Left lung (tissue), 10 donors: ENCODE measurements around the gene CCDC91. TPM values are rescaled to one million over a fixed set of nuclear protein-coding genes. Genes with fewer than 3 reads are reported as not detected.

ENCODE experiments used
- ATAC-seq: fragments of 200-7000 bp; cut with Tn5 transposase; one replicate; pipeline ENCODE4 v1.9.1; 2020; ENCODE audit warnings: moderate library complexity
- DNase-seq, 4 donors: peaks; one replicate each; pipeline ENCODE4 v3.0.0-alpha.2; 2013 to 2020
- H3K27ac ChIP-seq, 2 donors: fragments of 200-600 bp; sonication (generic) in 1 of 2; one replicate each; pipeline versions ENCODE4 v1.5.0 to v1.8.0; 2020 to 2021
- H3K27me3 ChIP-seq, 2 donors: fragments of 200-600 bp; sonication (generic) in 1 of 2; one replicate each; pipeline versions ENCODE4 v1.5.0 to v1.8.0; 2020 to 2021
- H3K36me3 ChIP-seq, 2 donors: fragments of 200-600 bp; sonication (generic) in 1 of 2; one replicate each; pipeline versions ENCODE4 v1.5.0 to v1.8.0; 2020 to 2021
- H3K4me1 ChIP-seq, 2 donors: fragments of 200-600 bp; one replicate each; pipeline ENCODE4 v1.8.0; 2021
- H3K4me3 ChIP-seq, 2 donors: fragments of 200-600 bp; sonication (generic) in 1 of 2; one replicate each; pipeline versions ENCODE4 v1.5.0 to v1.8.0; 2020 to 2021; ENCODE audit warnings: mild to moderate bottlenecking in 1 of 2
- H3K9me3 ChIP-seq, 2 donors: fragments of 200-600 bp; sonication (generic) in 1 of 2; one replicate each; pipeline versions ENCODE4 v1.5.0 to v1.8.0; 2020 to 2021
- CTCF ChIP-seq, 2 donors: fragments of 200-600 bp; sonication (generic) in 1 of 2; IDR thresholded peaks; one replicate each; pipeline versions ENCODE4 v1.5.0 to v1.8.0; 2021; ENCODE audit warnings: antibody characterized with exemption in 2 of 2
- intact Hi-C, 2 donors: fragments of 100-400 bp; cut with DNase I; formaldehyde crosslinking; loops; one replicate each; pipeline versions ENCODE4 v1.11.2 to v1.14.2; 2022
- polyA plus RNA-seq, 6 donors: library from polyadenylated mRNA; unstranded; fragments of 120-200 nt; gene quantifications; one replicate each; pipeline ENCODE4 v1.2.1, GENCODE V29; 2013; ENCODE audit not compliant: insufficient read length in 6 of 6
- total RNA-seq, 2 donors: library from RNA; stranded (reverse); fragmentation: NEBNext Ultra II Directional; extraction: Animal tissue kit (Norgen Biotek cat#: 25700); gene quantifications; one replicate each; pipeline ENCODE4 v1.2.1, GENCODE V29; 2021
- donor health status: DM: no; HTN: yes; CAD: no.
- donor health status: DM: no; HTN: no; CAD: no.

CCDC91 gene
- total and polyA plus RNA-seq, 8 donors, result 18.5 to 30.0 (median 26.2) TPM

- Histone ChIP-seq H3K27ac (no peak overlapping the region), H3K36me3 (no peaks in the 10 kb centered on the region), H3K9me3 (peaks cover 0 to 5% of the 10 kb centered on the region in 2 donors), H3K4me1 (no peaks in the 10 kb centered on the region), H3K4me3 (no peak overlapping the region), H3K27me3 (no peaks in the 10 kb centered on the region)
- intact Hi-C loops, result no loop called here
- no peak for TF ChIP-seq CTCF (IDR thresholded peaks at IDR 0.05)
- ATAC-seq (no peak), DNase-seq (no peak)
Observed at GRCh38 chr12:28149279-28149678, 41.0 kb upstream of the CCDC91 start.

GRCh38 chr12:28156362-28156761, 33.9 kb upstream of the CCDC91 start:
- DNase-seq (no peak), ATAC-seq (no peak)
- intact Hi-C loops, result no loop called here
- Histone ChIP-seq H3K27me3 (no peaks in the 10 kb centered on the region), H3K4me1 (no peaks in the 10 kb centered on the region), H3K27ac (no peak overlapping the region), H3K36me3 (no peaks in the 10 kb centered on the region), H3K4me3 (no peak overlapping the region), H3K9me3 (no peaks in the 10 kb centered on the region)
- TF ChIP-seq CTCF (IDR thresholded peaks at IDR 0.05), result no peak

- Histone ChIP-seq H3K4me3 (no peak overlapping the region), H3K27me3 (no peaks in the 10 kb centered on the region), H3K27ac (no peak overlapping the region), H3K36me3 (no peaks in the 10 kb centered on the region), H3K4me1 (no peaks in the 10 kb centered on the region), H3K9me3 (no peaks in the 10 kb centered on the region)
- ATAC-seq (no peak), DNase-seq (no peak)
- no peak for TF ChIP-seq CTCF (IDR thresholded peaks at IDR 0.05)
- intact Hi-C loops, result no loop called here
Observed at GRCh38 chr12:28156804-28157203, 33.5 kb upstream of the CCDC91 start.

GRCh38 chr12:28158353-28158752, 31.9 kb upstream of the CCDC91 start:
- intact Hi-C loops, result no loop called here
- no peaks in the 10 kb centered on the region for H3K9me3 ChIP-seq
- H3K4me1 ChIP-seq, result no peaks in the 10 kb centered on the region
- DNase-seq (no peak), ATAC-seq (no peak)
- no peaks in the 10 kb centered on the region for H3K27me3 ChIP-seq
- no peak overlapping the region for H3K27ac ChIP-seq
- H3K36me3 ChIP-seq, result no peaks in the 10 kb centered on the region
- no peak for TF ChIP-seq CTCF (IDR thresholded peaks at IDR 0.05)
- no peak overlapping the region for H3K4me3 ChIP-seq

DNA sequence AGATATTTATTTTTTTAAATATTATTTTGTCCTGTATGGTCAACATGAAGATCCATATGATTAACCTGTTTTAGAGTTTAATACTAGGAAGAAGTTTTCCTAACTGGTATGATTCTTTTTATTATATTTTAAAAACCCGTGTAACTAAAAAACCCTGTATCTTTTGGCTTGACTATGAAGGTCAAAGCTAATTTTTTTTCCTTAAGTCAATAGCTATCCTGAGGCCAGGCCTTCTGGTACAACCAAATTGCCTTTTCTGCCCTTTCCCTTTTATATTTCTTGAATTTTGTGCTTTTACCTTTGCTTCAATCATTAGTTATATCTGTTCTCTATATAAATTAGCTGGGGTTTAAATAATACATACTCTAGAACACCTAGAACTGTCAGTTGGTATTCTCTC, 30.6 kb upstream of the CCDC91 start:
- Histone ChIP-seq H3K27me3 (no peaks in the 10 kb centered on the region), H3K4me3 (no peak overlapping the region), H3K27ac (no peak overlapping the region), H3K9me3 (no peaks in the 10 kb centered on the region), H3K36me3 (no peaks in the 10 kb centered on the region), H3K4me1 (no peaks in the 10 kb centered on the region)
- DNase-seq, result no peak
- no peak for ATAC-seq
- intact Hi-C loops, result no loop called here
- no peak for TF ChIP-seq CTCF (IDR thresholded peaks at IDR 0.05)
